Fibroblast of lung (primary cell): ENCODE results near the gene DOCK7.

Experiments used
- EZH2 ChIP-seq: IDR thresholded peaks from 2 replicates; pipeline ENCODE4 v1.5.1; 2012; ENCODE audit warnings: low read length, control low read depth, mild to moderate bottlenecking; ENCODE audit errors: missing control alignments
- TF ChIP-seq, protein P1 (sequence below), 2 donors: IDR thresholded peaks in 1 of 2; conservative IDR thresholded peaks in 1 of 2; 1 replicate in 1 of 2; 2 replicates in 1 of 2; pipeline ENCODE4 v1.5.1; 2011 to 2012; ENCODE audit warnings: low read length in 2 of 2, control low read depth in 1 of 2, inconsistent platforms in 1 of 2, low read depth in 1 of 2, mild to moderate bottlenecking in 1 of 2

DNA sequence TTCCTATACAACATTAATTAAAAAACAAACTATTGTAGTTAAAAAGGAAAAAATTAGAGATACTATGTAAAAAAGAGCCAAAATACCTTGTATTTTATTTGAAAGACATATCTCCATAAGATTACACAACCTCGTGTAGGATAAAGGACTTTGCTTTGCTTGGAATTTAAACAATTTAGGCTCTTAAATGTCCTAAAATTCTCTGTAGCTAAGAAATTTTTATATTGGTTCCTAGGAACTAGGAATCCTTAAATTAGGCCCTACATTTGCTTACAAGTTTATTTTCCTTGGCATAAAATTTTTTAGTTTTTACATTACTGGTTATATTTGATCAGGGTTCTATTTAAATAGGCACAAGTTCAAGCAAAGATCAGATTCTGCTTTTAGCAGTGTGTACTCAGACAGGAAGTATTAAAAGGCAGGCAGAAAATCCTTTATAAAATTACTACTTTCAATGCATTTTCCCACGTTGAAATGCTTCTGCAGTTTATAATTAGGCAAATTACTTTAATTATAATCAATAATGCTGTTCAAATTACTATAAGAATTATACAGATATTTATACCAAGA, 94.3 kb downstream of the DOCK7 start:
- TF ChIP-seq, protein P1, sequence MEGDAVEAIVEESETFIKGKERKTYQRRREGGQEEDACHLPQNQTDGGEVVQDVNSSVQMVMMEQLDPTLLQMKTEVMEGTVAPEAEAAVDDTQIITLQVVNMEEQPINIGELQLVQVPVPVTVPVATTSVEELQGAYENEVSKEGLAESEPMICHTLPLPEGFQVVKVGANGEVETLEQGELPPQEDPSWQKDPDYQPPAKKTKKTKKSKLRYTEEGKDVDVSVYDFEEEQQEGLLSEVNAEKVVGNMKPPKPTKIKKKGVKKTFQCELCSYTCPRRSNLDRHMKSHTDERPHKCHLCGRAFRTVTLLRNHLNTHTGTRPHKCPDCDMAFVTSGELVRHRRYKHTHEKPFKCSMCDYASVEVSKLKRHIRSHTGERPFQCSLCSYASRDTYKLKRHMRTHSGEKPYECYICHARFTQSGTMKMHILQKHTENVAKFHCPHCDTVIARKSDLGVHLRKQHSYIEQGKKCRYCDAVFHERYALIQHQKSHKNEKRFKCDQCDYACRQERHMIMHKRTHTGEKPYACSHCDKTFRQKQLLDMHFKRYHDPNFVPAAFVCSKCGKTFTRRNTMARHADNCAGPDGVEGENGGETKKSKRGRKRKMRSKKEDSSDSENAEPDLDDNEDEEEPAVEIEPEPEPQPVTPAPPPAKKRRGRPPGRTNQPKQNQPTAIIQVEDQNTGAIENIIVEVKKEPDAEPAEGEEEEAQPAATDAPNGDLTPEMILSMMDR (conservative IDR thresholded peaks at IDR 0.05 in 1 of 2, IDR thresholded peaks at IDR 0.05 in 1 of 2; ENCODE audit: low read depth in 1 of 2, low read length in 2 of 2), result no peak
- no peak for TF ChIP-seq EZH2
